Measurements from ENCODE around the gene RANBP1.

The RANBP1 gene

GRCh38 chr22:20109411-20110358, 6.2 kb upstream of the RANBP1 start:
- no peak for DNase-seq

- DNase-seq, result no peak
These were observed 5.4 kb upstream of the RANBP1 start for GRCh38 chr22:20110359-20110985.

- DNase-seq, result peak; percentile 58
These were observed 4.7 kb upstream of the RANBP1 start for GRCh38 chr22:20111045-20111688.

- DNase-seq, result no peak
These were observed 3.9 kb upstream of the RANBP1 start for GRCh38 chr22:20111689-20112622.

- DNase-seq, result no peak
These were observed 3.0 kb upstream of the RANBP1 start for GRCh38 chr22:20112623-20113511.

- no peak for DNase-seq
These were observed 2.2 kb upstream of the RANBP1 start for GRCh38 chr22:20113551-20114310.

GRCh38 chr22:20114506-20115475, 1.1 kb upstream of the RANBP1 start:
- DNase-seq, result no peak

- DNase-seq, result no peak
These were observed 559 bp downstream of the RANBP1 start for GRCh38 chr22:20116376-20116950.

GRCh38 chr22:20116951-20117632, 1.2 kb downstream of the RANBP1 start, which contains the start of gene TRMT2A:
Gene TRMT2A, minus strand, starts transcription at chr22:20117226. Its CDS starts 320 bp downstream, at chr22:20116906.
- peak; percentile 99 for DNase-seq

GRCh38 chr22:20117633-20118299, 1.9 kb downstream of the RANBP1 start:
- DNase-seq, result peak; percentile 60

GRCh38 chr22:20118300-20119020, 2.6 kb downstream of the RANBP1 start:
- no peak for DNase-seq

GRCh38 chr22:20121856-20122415, 6.0 kb downstream of the RANBP1 start:
- no peak for DNase-seq

GRCh38 chr22:20123366-20124082, 7.6 kb downstream of the RANBP1 start:
- no peak for DNase-seq

GRCh38 chr22:20124083-20124787, 8.3 kb downstream of the RANBP1 start:
- no peak for DNase-seq
